Measurements from ENCODE around the gene LMOD1.
"Not testable (repeated sequence)": the region's sequence is repeated elsewhere in the genome, so short reads cannot be mapped to it uniquely, and the experiment has no call there.

Gene LMOD1

DNA sequence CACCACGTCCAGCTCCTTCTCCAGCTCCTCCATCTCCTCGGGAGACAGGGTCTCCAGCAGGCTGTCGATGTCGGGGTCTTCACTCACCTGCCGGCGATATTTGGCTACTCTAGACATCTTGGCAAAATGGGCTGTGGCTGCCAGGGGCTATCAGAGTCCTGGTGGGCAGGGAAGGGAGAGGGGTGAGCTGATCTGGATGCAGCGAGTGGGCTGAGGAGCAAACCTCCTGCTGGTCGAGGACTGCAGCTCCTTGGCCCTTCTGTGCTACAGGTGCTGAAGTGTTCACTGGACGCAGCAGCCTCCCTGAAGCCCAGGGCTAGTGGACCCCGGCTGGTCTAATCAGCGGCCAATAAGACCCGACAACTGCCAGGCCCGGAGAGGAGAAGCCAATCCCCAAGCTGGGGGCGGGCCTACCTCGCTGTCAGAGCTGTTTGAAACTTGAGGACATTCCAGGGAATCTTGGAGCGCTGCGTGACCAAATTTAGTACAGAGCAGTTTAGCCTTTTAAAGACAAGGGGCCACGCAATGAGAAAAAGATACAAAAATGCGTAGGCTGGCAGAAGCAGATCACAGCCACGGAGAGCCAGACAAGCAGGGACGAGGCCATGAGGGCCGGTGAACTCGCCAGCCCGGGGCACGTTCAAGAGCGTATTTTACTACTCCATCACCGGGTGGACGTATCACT is at the start of gene LMOD1:
TSS of gene LMOD1 (minus strand) at position 325 of the 685 bp plus-strand sequence. CDS start at position 117, 208 bp downstream.
- no peak for DNase-seq

DNA sequence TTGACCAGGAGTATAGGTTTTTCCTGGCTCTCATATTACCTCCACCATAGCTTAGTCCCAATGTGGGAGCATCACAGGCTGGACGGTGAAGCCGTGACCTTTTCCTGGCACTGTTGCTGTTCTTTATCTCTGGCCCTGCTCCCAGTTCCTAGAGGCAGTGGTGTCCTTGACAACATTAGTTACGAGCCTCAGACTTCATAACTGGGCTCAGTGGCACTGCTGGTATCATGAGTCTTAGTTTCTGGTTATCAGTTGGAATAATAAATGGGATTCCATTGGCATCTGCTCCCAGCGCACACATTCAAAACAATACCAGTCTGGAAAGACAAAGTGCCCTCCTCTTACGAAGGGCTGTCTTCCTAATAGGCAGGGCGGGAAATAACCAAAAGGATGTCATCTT is 44.1 kb upstream of the LMOD1 start:
- DNase-seq, result no peak

DNA sequence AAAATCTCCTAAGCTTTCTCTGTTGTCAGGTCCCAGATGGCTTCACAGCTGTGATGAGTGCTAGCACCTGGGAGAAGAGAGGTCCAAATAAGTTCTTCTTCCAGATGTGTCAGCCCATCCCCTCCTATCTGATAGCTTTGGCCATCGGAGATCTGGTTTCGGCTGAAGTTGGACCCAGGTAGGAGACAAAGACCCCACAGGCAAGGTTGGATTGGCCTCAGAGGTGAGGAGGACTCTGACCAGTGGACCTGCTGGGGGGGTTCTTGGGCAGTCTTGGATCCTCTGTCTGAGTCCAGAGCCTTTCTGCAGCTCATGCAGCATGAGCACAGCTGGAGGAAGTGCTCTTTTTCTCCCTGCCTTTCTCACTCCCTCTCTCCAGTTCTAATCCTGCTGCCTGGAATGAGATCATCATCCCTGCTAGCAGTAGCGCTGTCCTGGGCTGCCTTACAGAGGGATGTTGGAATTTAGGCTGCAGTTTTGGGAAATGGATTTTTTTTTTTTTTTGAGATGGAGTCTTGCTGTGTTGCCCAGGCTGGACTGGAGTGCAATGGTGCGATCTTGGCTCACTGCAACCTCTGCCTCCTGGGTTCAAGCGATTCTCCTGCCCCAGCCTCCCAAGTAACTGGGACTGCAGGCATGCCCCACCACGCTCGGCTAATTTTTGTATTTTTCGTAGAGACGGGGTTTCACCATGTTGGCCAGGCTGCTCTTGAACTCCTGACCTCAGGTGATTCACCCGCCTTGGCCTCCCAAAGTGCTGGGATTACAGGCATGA is 43.2 kb upstream of the LMOD1 start:
- no peak for DNase-seq

DNA sequence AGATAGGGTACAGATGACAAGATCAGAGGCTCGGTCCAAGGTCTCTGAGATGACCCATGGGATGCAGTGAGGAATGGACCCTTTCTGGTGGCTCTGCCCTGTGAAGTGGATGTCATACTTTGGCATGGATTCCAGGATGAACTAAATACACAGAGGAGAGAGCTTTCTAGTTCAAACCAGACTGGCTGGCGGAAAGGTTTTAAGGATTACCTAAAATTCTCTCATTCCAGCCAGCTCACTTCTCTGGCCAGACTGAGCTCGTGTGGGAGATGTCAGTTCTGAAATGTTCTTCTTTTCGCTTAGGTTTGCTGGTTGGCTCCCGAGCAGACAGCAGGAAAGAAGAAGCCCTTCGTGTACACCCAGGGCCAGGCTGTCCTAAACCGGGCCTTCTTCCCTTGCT is 42.3 kb upstream of the LMOD1 start:
- no peak for DNase-seq

DNA sequence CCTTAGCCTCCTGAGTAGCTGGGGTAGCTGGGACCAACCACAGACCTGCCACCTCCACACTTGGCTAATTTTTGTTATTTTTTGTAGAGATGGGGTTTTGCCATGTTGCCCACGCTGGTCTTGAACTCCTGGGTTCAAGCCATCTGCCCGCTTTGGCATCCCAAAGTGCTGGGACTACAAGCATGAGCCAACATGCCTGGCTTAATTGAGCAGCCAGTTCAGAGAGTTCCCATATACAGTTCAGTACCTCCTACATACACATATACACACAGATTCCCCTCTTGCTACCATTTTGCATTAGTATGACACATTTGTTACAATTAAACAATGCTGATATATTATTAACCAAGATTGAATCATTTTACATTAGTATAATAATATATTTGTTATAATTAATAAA is 39.0 kb upstream of the LMOD1 start:
- DNase-seq, result no peak

DNA sequence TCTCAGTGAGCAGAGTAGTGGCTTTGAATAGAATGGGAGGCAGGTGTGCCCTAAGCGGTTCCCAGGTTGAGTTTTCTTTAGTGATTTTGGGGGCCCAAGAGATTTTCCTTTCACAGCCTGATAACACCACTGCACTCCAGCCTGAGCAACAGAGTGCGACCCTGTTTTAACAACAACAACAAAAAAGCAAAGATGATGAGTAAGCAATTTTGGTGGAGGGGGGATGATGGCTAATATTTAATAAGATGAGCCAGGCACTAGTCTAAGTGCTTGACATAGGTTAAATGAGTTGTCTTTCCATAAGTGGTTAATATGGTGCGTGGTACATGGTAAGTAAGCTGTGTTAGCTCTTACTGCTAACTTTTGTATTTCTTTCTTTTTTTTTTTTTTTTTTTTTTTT is 38.1 kb upstream of the LMOD1 start:
- DNase-seq, result no peak

DNA sequence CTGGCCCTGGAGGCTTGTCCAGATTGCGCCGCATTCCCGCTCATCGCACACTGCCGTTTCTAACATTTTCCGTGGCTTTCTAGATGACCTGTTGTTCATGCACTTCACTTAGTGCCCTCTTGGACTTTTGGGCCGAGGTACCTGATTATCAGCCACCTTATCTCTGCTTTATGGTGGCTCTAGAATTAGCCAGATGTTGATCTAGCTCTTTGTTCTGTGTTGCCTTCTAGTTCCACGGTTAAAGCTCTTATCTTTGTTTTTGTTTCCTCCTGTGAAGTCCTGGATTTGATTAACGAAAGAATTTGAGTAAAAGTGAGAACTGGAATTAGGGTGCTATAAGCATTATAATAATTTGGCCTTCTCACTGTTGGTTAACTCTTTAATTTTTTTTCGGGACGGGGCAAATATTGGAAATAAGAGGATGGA is 37.0 kb upstream of the LMOD1 start:
- DNase-seq, result no peak

DNA sequence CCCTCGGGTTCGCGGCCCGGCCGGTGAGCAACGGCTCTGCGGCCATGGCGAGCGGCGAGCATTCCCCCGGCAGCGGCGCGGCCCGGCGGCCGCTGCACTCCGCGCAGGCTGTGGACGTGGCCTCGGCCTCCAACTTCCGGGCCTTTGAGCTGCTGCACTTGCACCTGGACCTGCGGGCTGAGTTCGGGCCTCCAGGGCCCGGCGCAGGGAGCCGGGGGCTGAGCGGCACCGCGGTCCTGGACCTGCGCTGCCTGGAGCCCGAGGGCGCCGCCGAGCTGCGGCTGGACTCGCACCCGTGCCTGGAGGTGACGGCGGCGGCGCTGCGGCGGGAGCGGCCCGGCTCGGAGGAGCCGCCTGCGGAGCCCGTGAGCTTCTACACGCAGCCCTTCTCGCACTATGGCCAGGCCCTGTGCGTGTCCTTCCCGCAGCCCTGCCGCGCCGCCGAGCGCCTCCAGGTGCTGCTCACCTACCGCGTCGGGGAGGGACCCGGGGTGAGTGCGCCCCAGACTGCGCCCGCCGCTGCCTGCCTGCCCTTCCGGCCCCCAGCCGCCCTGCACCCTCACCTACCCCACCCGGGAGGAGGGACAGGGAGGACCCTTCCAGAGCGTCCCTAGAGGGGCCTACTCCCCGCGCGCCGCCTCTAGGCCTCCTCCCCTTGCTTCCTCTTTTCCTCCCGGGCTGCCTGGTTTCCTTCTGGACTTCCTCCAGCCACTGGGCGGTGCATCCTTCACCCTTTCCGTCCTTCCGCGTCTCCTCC is 36.5 kb upstream of the LMOD1 start, which contains the start of gene RNPEP:
TSS of gene RNPEP (plus strand) at position 26 of the 757 bp plus-strand sequence. CDS start at position 45, 19 bp downstream.
- peak; percentile 31 for DNase-seq

DNA sequence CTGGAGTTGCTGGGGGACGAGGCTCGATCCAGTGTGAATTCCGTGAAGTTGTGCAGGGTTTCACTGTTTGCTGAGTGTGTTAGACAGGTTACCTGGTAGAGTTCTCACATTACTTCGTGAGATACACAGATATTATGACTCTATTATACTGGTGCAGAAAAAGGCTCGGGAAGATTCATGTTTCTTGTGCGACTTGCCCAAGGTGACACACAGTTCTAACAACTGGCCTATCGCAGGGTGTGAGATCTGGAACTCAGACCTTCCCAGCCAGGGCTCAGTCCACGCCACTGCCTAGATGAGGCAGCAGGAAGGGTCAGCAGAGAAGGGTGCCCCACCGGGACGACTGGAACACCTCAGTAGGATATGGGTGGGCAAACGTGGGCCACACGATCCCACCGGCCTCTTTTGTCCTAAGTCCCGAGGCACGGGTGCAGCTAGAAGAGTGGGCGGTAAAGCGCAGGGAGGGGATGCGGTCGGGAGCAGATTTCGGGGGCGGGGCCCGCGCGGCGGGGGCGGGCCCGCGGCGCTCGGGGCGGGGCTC is 35.8 kb upstream of the LMOD1 start:
- no peak for DNase-seq

DNA sequence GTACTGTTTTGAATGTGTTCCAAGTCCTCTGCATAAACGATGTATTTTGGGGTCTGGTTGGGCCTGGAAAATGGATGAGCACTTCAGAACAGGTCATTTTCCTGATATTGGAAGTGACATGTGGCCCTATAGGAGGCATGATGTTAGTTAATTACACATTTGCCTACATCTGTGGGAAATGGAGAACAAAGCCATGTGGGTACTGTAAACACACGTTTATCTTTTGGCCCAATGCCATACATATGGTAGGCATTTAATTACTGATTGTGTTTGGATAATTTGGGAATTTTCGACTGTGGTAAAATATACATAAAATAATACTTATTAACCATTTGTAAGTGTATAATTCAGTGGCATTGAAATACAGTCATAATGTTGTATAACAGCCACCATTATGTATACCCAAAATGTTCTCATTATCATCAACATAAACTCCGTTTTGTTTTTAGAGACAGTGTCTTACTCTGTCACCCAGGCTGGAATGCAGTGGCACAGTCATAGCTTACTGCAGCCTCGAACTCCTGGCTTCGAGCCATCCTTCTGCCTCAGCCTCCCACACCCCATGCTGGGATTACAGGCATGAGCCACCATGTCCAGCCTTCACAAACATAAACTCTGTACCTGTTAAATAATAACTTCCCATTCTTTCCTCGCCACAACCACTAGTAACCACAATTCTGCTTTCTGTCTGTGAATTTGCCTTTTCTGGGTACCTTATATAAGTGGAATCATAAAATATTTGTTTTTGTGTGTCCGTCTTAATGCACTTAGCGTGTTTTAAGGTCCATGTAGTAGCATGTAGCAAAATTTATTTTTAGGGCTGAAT is 24.2 kb upstream of the LMOD1 start:
- DNase-seq, result no peak

DNA sequence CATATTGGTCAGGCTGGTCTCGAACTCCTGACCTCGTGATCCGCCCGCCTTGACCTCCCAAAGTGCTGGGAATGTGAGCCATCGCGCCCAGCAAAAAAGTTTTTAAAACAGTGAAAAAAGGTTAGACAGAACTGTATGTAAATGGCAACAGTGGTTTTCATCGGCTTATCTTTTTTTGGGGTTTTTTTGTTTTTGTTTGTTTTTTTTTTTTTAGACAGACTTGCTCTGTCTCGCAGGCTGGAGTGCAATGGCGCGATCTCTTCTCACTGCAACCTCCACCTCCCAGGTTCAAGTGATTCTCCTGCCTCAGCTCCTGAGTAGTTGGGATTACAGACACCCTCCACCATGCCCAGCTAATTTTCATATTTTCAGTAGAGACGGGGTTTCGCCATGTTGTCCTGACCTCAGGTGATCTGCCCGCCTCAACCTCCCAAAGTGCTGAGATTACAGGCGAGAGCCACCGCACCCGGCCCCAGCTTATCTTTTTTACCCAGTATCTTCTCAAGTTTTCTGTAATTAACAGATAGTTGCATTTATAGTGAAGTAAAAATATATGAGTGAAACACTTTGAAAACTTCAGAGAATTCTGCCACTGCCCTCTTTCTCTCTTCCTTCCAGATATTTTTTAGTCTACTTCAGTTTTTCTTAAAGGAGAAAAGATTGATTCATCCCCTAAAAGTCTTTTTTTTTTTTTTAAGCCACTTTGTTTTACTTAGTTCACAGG is 22.0 kb upstream of the LMOD1 start:
- DNase-seq, result no peak

DNA sequence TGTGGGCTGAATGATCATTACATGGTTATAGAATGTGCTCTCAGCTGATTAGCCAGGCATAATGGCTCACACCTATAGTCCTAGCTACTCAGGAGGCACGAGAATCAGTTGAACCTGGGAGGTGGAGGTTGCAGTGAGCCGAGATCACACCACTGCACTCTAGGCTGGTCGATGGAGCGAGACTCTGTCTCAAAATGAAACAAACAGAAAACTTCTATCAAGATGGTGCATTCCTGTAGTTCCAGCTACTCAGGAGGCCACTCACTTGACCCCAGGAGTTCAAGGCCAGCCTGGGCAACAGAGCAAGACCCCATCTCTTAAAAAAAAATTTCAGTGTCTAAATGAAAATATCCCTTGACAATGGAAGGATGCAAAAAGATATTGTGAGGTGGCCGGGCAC is 19.8 kb upstream of the LMOD1 start:
- no peak for DNase-seq

DNA sequence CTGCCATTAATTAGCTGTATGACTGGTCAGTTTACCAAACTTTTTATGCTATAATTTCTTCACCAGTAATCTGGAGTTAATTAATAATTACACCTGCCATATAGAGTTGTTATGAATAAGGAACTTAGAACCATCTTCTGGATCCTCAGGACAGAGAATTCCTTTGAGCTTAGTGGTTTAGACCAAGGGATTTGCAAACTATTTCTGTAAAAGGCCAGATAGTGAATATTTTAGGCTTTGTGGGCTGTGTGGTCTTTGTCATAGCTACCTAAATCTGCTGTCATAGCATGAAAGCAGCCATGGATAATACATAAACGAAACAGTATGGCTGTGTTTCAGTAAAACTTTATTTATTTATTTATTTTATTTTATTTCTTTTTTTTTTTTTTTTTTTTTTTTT is 17.9 kb upstream of the LMOD1 start:
- no peak for DNase-seq

DNA sequence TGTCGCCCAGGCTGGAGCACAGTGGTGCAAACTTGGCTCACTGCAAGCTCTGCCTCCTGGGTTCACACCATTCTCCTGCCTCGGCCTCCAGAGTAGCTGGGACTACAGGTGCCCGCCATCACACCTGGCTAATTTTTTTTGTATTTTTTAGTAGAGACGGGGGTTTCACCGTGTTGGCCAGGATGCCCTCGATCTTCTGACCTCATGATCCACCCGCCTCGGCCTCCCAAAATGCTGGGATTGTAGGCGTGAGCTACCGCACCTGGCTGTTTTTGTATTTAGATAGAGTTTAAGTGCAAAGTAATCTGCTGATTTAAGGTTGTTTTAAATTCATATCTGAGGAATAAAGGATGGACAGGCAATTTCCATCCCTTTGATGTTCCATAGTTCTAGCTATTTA is 16.0 kb upstream of the LMOD1 start:
- DNase-seq, result not testable (repeated sequence)

DNA sequence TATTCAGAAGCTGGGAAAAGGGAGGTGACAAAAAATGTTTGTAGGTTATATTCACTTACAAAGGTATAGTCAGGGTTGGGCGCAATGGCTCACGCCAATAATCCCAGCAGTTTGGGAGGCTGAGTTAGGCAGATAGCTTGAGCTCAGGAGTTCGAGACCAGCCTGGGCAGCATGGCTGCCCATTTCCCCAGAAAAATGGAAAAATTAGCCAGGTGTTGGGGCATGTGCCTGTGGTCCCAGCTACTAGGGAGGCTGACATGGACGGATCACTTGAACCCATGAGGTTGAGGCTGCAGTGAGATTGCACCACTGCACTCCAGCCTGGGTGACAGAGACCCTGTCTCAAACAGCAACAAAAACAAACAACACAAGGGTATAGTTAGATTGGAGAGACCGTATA is 12.0 kb upstream of the LMOD1 start:
- no peak for DNase-seq

DNA sequence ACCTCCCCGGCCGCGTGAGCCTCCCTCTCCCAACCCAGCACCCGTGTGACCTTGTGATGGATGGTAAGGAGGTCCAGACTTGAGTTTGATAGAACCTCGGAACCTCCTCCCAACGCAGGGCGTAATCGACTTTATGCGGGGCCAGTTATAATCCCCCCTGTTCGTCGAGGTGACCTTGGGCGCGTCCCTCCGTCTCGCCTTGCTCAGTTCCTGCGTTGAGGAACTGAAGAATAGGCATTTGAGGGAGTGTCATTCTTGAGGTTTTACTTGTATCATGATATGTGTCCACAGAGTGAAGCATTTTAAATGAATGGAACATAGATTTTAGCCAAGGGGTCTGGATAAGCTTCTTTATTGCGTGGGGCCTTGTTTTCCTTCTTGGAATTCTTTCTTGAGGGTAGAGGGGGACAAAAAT is 9.4 kb upstream of the LMOD1 start:
- DNase-seq, result no peak

DNA sequence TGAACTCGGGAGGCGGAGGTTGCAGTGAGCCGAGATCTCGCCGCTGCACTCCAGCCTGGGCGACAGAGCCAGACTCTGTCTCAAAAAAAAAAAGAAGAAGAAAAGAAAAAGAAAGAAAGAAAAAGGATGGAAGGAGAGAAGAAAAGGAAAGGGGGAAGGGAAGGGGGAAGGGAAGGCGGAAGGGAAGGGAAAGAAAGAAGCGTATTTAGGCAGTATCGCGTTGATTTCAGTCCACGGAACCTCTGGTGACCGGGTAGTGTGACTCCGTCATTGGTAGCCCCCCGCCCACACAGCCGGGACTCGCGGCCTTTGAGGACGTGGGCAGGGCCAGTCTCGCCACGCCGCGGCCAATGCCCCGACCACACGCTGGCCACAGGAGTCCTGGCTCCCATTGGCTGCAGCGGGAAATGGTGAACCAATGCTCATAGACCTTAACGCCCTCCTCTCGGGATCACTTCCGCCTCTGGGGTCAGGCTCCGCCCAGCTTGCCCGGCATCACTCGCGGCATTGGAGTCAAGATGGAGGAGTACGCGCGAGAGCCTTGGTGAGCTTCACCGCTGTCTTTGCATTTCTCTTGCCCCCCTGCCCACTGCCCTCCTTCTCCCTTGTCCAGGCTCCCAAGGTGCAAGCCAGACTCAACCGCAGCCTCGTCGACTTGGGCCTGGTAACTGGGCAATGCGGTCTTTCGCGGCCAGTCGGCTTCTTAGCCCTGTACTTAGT is 8.8 kb upstream of the LMOD1 start, which contains the start of gene TIMM17A:
TSS of gene TIMM17A (plus strand) at position 495 of the 720 bp plus-strand sequence. CDS start at position 519, 24 bp downstream.
- DNase-seq, result peak; percentile 81

DNA sequence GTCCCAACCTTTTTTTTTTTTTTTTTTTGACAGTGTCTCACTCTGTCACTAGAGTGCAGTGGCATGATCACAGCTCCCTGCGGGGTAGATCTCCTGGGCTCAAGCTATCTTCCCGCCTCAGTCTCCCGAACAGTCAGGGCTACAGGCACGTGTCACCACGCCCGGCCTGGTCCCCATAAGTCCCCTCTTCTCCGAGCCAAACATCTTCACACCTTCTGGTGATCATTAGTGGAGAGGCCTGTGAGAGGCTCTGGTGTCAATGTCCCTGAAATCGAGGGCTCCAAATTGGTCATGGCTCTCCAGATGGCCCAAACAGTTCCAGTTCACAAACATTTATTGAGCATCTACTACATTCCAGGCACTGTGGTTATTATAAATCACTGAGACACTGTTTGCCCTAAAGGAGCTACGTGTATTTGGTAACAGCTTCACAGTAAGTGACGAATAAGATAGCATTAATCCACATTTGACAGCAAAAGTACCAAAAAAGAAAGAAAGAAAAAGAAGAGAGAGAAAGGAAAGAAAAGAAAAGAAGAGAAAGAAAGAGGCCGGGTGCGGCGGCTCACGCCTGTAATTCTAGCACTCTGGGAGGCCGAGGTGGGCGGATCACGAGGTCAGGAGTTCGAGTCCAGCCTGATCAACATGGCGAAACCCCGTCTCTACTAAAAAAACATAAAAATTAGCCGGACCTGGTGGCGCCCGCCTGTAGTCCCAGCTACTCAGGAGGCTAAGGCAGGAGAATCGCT is 8.1 kb upstream of the LMOD1 start:
- no peak for DNase-seq

DNA sequence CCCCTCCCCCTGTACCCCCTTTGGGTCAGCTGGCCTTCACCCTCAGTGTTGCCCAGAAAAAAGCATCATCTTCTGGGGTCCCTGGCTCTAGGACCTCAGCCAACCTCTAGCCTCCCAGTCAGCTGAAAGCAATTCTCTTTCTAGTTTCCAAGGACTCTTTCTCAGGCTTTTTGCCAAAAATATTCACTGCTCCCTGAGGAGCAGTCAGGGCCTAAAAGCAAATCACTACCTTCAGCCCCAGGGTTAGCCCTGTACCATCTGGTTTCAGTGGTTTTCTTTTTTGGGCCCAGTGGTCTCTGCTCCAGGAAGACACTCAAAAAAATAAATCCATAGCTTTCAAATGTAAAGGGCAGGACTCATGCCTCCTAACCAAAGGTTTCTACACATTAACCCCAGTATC is 3.1 kb upstream of the LMOD1 start:
- DNase-seq, result no peak

DNA sequence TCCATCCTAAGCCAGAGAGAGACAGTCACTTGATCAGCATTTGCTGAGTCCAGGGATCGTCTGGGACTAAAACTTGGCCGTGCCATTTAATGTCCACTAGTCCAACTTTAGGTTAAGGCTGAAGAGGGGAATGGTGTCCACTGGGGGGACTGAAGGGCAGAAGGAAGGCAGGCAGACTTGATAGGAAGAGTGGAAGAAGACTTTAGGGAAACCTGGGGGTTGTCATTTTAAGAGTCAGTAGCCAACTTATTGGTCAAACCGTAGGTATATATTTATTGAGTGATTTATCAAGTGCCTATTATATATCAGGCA is 1.3 kb upstream of the LMOD1 start:
- DNase-seq, result no peak
